ENCODE data around the gene TTLL11.

Gene TTLL11

DNA sequence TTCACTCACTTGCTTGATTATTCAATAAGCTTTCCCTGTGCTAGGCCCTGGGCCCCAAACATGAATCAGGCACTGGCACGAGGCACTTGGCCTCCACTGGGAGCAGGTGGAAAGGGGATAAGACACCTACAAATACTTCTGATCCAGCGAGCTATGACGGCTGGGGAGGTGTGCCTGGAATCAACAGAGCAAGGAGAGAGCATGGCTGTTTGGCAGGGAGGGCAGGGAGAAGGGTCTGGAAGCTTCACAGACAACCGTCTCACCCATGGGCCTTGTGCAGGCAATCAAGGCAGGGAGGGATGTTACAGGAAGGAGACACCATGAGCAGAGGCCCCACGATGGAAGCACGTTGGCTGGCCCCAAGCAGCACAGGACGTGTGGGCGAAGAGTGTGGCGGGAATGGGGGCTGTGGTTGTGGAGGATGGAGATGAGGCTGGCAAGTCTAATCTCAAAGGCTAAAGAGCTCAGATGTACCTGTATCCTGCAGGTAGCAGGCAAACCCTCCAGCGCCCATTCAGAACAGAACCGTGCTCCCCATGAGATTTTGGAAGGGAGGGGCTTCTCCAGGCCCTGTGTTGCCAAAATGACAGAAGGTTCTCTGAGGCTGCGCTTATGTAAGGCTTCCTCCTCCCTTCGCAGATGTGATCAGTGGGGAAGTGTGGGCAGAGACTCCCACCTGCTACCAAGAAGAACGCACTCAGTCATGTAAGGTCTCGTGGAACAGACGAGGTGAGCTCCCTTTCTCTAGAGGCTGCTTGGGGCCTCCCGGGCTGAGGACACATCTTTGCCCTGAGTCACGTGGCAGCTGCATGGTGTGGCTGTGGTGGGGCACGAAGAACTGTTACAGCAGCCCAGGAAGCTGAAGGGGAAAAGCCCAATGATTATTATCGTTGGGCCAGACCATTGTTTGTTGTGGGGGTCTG is 252.0 kb downstream of the TTLL11 start:
- DNase-seq: no peak

GRCh38 chr9:121839726-121840500 is 253.2 kb downstream of the TTLL11 start:
- peak in 1 of 5 donors; percentile 12 for DNase-seq

DNA sequence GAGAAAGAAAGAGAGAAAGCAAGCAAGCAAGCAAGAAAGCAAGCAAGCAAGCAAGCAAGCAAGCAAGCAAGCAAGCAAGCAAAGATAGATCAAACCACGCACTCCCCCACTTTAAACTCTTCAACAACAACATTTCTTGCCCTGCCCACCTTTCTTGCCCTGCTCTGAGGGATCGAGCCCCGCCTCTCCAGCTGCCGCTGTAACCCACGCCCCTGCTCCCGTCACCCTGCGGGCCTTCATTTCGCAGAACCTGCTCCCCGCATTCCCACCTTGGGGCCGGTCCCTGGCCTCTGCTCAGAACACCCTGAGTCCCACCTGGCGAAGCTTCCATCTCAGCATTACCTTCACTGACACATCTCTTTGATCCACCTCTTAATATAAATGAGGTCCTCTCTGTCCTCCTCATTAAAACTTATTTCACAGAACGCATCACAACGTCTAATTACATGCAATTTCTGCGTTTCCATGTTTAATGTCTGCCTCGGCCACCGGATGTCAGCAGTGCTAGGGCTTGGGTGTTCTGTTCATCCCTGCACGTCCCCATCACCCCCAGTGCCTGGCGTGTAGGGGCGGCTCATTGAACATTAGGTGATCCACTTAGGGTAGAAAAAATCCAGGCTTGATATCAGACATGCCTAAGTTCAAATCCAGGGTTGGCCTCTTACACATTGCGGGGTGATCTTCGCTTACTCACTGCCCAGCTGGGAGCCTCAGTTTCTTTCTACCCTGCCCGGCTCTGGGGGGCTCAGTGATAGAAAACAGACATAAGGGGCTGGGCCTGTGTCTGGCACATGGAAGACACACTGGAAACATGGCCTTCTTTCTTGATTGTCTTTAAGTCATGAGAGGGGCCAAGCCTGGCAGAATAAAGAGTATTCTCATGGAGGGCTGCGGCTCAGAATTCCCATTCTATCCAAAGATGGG is 254.1 kb downstream of the TTLL11 start:
- no peak for DNase-seq

DNA sequence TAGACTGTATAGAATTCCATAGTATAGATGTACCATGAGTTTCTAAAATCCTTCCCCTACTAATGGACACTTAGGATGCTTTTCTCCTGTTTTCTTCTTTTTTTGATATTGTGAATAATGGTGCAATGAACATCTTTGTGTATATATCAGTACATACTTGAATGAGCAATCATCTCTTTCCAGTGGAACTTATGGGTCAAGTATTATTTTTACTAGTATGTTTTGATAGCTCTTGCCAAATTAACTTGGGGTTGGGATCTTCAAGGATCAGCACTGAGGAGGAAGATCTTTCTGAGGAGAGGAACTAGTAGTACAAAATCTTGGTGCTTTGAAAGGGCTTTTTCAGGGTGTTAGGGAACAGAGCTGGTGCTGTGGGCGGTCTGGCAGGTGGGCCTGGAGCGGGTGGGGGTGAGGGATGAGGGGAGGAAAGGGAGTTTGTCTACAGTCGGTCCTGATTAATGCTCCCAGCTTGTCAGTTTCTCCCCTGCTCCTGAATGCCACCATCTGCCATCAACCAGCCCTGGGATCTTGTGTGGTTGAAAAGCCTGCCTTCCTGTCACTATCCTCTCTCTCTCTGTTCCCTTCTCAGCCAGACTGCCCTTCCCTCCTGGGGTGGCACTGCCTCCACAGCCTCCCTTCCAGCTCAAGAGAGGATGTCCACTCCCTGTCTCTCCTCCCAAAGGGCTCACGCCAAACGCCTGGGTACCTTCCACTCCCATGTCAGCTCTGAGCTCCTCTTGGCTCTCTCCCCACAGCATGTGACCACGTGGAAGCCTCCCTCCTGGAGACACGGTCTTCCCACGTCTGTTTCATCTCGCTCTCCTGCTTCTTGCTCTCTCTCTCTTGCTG is 255.8 kb downstream of the TTLL11 start:
- no peak for DNase-seq

GRCh38 chr9:121836366-121836885 is 256.7 kb downstream of the TTLL11 start:
- DNase-seq: no peak

GRCh38 chr9:121835587-121836365 is 257.3 kb downstream of the TTLL11 start:
- no peak for DNase-seq

DNA sequence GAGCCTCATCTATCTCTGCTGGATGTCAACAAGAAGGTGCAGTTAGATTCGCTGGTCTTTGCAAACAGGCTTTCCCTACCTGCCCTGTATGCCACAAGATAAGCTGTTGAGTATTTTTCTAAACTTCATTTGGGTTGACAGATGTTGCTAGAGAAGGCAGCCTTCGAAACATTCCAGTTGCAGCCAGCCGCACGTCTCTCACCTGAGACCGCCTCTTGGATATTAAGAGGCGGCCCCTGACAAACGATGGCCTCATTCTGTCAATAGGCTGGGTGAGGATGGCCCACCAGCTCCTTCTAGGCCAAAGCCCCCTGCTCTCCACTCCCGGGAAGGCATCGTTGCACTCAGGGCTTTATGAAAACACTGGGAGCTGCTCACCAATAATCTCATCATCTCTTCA is 260.0 kb downstream of the TTLL11 start:
- no peak for DNase-seq

- DNase-seq: no peak
Measured at GRCh38 chr9:121831869-121832268, 261.2 kb downstream of the TTLL11 start.

GRCh38 chr9:121830441-121831140 is 262.5 kb downstream of the TTLL11 start:
- no peak for DNase-seq

- no peak for DNase-seq
Measured at GRCh38 chr9:121827251-121827967, 265.7 kb downstream of the TTLL11 start.

DNA sequence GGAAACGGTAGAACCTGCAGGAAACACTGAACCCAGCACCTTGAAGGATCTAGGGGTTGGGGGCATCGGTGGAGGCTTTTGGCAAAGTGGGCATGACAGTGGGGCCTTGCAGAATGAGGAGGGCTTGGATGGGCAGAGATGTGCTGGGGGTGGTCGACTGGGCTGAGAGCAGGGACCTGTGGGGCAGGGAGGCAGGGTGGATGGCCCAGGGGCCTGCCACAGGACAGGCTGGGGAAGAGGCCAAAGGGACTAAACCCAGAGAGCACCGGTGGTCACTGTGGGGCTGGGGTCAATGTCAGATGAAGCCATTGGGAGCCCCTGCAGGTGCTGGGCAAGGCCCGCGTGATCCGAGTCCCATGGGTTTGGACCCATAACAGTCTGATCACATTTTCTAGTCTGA is 266.4 kb downstream of the TTLL11 start:
- DNase-seq: no peak

- DNase-seq: no peak
Measured at GRCh38 chr9:121825031-121825691, 267.9 kb downstream of the TTLL11 start.

GRCh38 chr9:121824651-121825030 is 268.5 kb downstream of the TTLL11 start:
- DNase-seq: no peak

DNA sequence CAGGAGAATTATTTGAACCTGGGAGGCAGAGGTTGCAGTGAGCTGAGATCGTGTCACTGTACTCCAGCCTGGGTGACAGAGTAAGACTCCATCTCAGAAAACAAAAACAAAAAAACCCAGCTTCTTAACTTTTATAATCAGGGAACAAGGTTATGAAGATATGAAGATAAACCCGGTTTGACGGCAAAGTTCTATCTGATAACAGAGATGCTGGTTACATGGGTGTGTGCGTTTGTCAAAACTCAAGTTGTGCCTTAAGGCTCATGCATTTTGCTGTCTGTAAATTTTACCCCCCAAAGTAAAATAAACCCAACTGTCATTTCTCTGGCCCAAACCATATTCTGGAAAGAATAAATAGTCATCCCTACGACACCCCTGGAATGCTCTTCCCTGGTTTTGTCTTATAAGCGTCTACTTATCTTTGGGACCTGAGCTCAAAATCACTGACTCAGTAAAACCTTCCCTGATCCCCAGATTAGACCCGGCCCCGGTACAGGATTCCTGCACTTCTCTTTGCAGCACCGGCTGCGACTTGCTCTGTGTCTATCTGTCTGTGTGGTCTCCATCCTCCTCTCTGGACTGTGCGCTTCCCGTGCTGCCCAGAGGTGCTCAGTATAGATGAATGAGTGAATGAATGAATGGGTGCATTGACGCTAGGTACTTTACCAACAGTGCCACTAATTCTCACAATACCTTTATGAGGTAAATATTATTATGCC is 269.5 kb downstream of the TTLL11 start:
- no peak for DNase-seq

- no peak for DNase-seq
Measured at GRCh38 chr9:121822093-121823085, 270.7 kb downstream of the TTLL11 start.

GRCh38 chr9:121821326-121821725 is 271.8 kb downstream of the TTLL11 start:
- DNase-seq: no peak
